ENCODE results near the gene ADCY9. TPM values are rescaled to one million over a fixed set of nuclear protein-coding genes. Genes with fewer than 3 reads are reported as not detected.

Gene ADCY9
- total and polyA plus RNA-seq, 7 donors = 1.8 to 28.0 (median 12.5) TPM

DNA sequence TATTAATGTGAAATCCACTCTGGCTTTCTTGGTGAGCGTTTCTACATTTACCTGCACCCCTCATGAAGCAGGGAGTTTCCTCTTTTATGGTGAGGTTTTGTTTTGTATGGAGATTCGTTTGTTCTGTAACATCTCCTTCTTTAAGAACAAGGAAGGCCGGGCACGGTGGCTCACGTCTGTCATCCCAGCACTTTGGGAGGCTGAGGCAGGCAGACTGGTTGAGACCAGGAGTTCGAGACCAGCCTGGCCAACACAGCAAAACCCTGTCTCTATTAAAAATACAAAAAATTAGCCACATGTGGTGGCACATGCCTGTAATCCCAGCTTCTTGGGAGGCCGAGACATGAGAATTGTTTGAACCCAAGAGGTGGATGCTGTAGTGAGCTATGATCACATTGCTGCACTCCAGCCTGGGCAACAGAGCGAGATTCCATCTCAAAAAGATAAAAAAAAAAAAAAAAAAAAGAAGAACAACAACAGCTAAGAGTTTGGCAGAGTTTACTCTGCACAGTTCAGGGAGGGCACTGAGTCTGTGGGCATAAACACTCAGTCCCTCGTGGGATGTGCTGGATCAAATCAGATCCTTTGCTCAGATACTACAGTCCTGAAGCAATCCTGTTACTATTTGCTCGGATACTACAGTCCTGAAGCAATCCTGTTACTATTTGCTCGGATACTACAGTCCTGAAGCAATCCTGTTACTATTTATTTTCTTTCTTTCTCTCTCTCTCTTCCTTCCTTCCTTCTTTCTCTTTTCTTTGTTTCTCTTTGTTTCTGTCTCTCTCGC lies 28.9 kb downstream of the ADCY9 start:
- WGBS, 2 donors = 68 to 73% methylated on average over 12 of the region's 12 CpGs
- Histone ChIP-seq H3K36me3 (no peaks in the 10 kb centered on the region), H3K27ac (no peak overlapping the region), H3K9me3 (no peaks in the 10 kb centered on the region), H3K4me1 (peaks cover 0 to 32% (median 23%) of the 10 kb centered on the region in 4 donors), H3K27me3 (no peaks in the 10 kb centered on the region), H3K4me3 (no peak overlapping the region)
- TF ChIP-seq, protein P1, sequence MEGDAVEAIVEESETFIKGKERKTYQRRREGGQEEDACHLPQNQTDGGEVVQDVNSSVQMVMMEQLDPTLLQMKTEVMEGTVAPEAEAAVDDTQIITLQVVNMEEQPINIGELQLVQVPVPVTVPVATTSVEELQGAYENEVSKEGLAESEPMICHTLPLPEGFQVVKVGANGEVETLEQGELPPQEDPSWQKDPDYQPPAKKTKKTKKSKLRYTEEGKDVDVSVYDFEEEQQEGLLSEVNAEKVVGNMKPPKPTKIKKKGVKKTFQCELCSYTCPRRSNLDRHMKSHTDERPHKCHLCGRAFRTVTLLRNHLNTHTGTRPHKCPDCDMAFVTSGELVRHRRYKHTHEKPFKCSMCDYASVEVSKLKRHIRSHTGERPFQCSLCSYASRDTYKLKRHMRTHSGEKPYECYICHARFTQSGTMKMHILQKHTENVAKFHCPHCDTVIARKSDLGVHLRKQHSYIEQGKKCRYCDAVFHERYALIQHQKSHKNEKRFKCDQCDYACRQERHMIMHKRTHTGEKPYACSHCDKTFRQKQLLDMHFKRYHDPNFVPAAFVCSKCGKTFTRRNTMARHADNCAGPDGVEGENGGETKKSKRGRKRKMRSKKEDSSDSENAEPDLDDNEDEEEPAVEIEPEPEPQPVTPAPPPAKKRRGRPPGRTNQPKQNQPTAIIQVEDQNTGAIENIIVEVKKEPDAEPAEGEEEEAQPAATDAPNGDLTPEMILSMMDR (IDR thresholded peaks at IDR 0.05) = no peak
- TF ChIP-seq POLR2A (IDR thresholded peaks at IDR 0.05) (no peak), POLR2AphosphoS5 (IDR thresholded peaks at IDR 0.05) (no peak), EP300 (IDR thresholded peaks at IDR 0.05) (no peak)
- no peak for DNase-seq
- intact Hi-C loops (cut with DNase I) = no loop called here

DNA sequence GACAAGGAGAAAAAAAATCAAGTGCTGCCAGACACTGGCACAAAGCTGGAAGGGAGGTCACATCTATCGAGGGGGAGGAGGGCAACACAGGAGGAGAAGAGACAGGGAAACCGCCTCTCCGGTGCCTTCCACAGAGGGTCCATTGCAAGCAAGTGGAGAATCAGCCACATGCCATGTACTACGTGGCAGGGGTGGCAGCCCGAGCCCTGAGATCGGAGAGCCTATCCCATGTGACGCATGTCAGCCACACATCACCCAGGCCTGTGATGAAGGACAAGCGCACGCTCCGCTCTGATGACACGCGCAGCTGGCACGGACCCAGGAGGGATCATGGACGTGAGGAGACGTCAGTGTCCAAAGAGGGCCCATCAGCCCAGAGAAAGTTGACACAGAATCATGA lies 30.1 kb downstream of the ADCY9 start:
- peaks cover 0 to 35% (median 31%) of the 10 kb centered on the region in 4 donors for H3K4me1 ChIP-seq
- intact Hi-C loops (cut with DNase I) = no loop called here
- TF ChIP-seq POLR2A (IDR thresholded peaks at IDR 0.05) = no peak
- no peak for TF ChIP-seq EP300 (IDR thresholded peaks at IDR 0.05)
- no peak for TF ChIP-seq POLR2AphosphoS5 (IDR thresholded peaks at IDR 0.05)
- TF ChIP-seq, protein P1 (IDR thresholded peaks at IDR 0.05) = no peak
- 91 to 96% methylated on average over 15 of the region's 15 CpGs for WGBS, 2 donors
- H3K36me3 ChIP-seq = no peaks in the 10 kb centered on the region
- H3K27ac ChIP-seq = no peak overlapping the region
- H3K4me3 ChIP-seq = no peak overlapping the region
- H3K9me3 ChIP-seq = no peaks in the 10 kb centered on the region
- no peaks in the 10 kb centered on the region for H3K27me3 ChIP-seq
- no peak for DNase-seq

DNA sequence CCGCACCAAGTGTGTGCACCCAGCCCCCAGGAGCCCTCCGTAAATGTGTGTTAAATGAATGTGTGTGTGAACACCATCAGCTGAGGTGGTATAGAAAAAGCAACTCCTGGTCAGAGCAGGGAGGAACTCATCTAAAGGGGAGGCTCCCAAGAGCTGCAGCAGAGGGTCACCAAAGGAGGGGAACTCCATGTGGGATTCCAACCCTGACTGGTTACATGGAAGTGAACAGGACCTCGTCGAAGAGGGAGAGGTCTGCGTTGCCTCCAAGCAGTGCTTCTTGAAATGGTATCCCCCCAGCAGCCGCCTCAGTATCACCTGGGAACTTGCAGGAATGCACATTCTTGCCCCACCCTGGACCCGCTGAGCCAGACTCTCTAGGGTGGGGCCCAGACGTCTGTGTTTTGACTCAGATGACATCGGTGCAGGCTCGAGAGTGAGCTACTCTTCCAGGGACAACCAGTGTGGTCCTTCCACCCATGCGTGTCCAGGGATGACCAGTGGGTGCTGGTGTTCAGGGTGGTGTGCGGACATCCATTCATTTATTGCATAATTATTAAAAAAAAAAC lies 30.8 kb downstream of the ADCY9 start:
- intact Hi-C loops (cut with DNase I) = no loop called here
- no peak for DNase-seq
- no peak overlapping the region for H3K27ac ChIP-seq
- no peaks in the 10 kb centered on the region for H3K9me3 ChIP-seq
- H3K27me3 ChIP-seq = no peaks in the 10 kb centered on the region
- no peak overlapping the region for H3K4me3 ChIP-seq
- no peaks in the 10 kb centered on the region for H3K36me3 ChIP-seq
- WGBS, 2 donors = 63 to 82% methylated on average over 12 of the region's 12 CpGs
- H3K4me1 ChIP-seq = peaks cover 0 to 32% (median 27%) of the 10 kb centered on the region in 4 donors
- TF ChIP-seq POLR2A (IDR thresholded peaks at IDR 0.05) (no peak), EP300 (IDR thresholded peaks at IDR 0.05) (no peak), POLR2AphosphoS5 (IDR thresholded peaks at IDR 0.05) (no peak)
- TF ChIP-seq, protein P1 (IDR thresholded peaks at IDR 0.05) = no peak

DNA sequence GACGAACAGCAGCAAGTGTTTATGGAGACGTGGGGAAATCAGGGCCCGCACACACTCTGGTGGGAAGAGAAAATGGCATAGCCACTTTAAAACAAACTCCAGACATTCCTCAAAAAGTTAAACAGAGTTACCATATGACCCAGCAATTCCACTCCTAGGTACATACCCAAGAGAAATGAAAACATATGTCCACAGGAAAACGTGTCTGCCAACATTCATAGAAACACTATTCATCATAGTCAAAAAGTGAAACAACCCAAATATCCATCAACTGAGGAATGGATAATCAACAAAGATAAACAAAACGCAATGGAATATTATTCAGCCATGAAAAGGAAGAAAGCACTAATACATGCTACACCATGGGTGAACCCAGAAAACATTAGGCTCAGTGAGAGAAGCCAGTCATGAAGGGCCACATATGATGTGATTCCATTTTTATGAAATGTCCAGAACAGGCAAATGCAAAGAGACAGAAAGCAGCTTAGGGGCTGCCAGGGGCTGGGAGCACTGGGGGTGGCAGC lies 32.8 kb downstream of the ADCY9 start:
- Histone ChIP-seq H3K36me3 (no peaks in the 10 kb centered on the region), H3K27me3 (no peaks in the 10 kb centered on the region), H3K9me3 (no peaks in the 10 kb centered on the region), H3K4me3 (no peak overlapping the region), H3K27ac (no peak overlapping the region), H3K4me1 (peaks cover 0 to 16% (median 14%) of the 10 kb centered on the region in 4 donors)
- TF ChIP-seq, protein P1 (IDR thresholded peaks at IDR 0.05) = no peak
- TF ChIP-seq EP300 (IDR thresholded peaks at IDR 0.05) (no peak), POLR2AphosphoS5 (IDR thresholded peaks at IDR 0.05) (no peak), POLR2A (IDR thresholded peaks at IDR 0.05) (no peak)
- 92 to 94% methylated on average over 5 of the region's 5 CpGs for WGBS, 2 donors
- no peak for DNase-seq
- intact Hi-C loops (cut with DNase I) = no loop called here
